IMR-90 (cell line): ENCODE measurements around the gene PRUNE2.

Source experiments
- BHLHE40 ChIP-seq: fragments of 150-350 bp; IDR thresholded peaks from 2 replicates; pipeline ENCODE4 v1.6.1; 2016; ENCODE audit warnings: mild to moderate bottlenecking, low read depth, low read length
- CEBPB ChIP-seq: IDR thresholded peaks from 2 replicates; pipeline ENCODE4 v1.6.1; 2012; ENCODE audit warnings: low read depth, low read length, improper control_type of control experiment
- CTCF ChIP-seq: conservative IDR thresholded peaks from 2 replicates; pipeline ENCODE4 v1.5.1; 2012; ENCODE audit warnings: mild to moderate bottlenecking, low read depth, low read length, improper control_type of control experiment
- MAFK ChIP-seq: IDR thresholded peaks from 2 replicates; pipeline ENCODE4 v1.6.1; 2012; ENCODE audit warnings: low read depth, low read length, improper control_type of control experiment
- MXI1 ChIP-seq: IDR thresholded peaks from 2 replicates; pipeline ENCODE4 v1.6.1; 2012; ENCODE audit warnings: low read depth, mild to moderate bottlenecking, low read length, moderate library complexity, borderline replicate concordance
- NFE2L2 ChIP-seq: fragments of 150-350 bp; IDR thresholded peaks from 2 replicates; pipeline ENCODE4 v1.6.1; 2016; ENCODE audit warnings: low read depth, mild to moderate bottlenecking, low read length
- POLR2A ChIP-seq: IDR thresholded peaks from 2 replicates; pipeline ENCODE4 v1.6.1; 2012; ENCODE audit warnings: mild to moderate bottlenecking, low read depth, low read length
- RAD21 ChIP-seq: IDR thresholded peaks from 2 replicates; pipeline ENCODE4 v1.6.1; 2012; ENCODE audit warnings: low read length, improper control_type of control experiment
- RCOR1 ChIP-seq: IDR thresholded peaks from 2 replicates; pipeline ENCODE4 v1.6.1; 2012; ENCODE audit warnings: mild to moderate bottlenecking, low read length, improper control_type of control experiment; ENCODE audit not compliant: insufficient replicate concordance
- RFX5 ChIP-seq: IDR thresholded peaks from 2 replicates; pipeline ENCODE4 v1.8.0; 2012; ENCODE audit warnings: low read depth, mild to moderate bottlenecking, low read length, moderate library complexity
- SMC3 ChIP-seq: fragments of 150-350 bp; IDR thresholded peaks from 2 replicates; pipeline ENCODE4 v1.6.1; 2016; ENCODE audit warnings: low read depth, mild to moderate bottlenecking, antibody characterized with exemption, low read length, moderate library complexity
- TF ChIP-seq, protein P1 (sequence below): fragments of 150-350 bp; IDR thresholded peaks from 2 replicates; pipeline ENCODE4 v1.6.1; 2016; ENCODE audit warnings: low read depth, mild to moderate bottlenecking, low read length, moderate library complexity, borderline replicate concordance
- TF ChIP-seq, protein P2 (sequence below): fragments of 150-350 bp; IDR thresholded peaks from 2 replicates; pipeline ENCODE4 v1.6.1; 2017; ENCODE audit warnings: mild to moderate bottlenecking, antibody characterized with exemption, low read length, low read depth

- TF ChIP-seq, protein P1, sequence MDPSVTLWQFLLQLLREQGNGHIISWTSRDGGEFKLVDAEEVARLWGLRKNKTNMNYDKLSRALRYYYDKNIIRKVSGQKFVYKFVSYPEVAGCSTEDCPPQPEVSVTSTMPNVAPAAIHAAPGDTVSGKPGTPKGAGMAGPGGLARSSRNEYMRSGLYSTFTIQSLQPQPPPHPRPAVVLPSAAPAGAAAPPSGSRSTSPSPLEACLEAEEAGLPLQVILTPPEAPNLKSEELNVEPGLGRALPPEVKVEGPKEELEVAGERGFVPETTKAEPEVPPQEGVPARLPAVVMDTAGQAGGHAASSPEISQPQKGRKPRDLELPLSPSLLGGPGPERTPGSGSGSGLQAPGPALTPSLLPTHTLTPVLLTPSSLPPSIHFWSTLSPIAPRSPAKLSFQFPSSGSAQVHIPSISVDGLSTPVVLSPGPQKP, result no peak
- TF ChIP-seq CTCF (no peak), RFX5 (no peak), POLR2A (no peak), CEBPB (no peak), RAD21 (no peak), MAFK (no peak), NFE2L2 (no peak), SMC3 (no peak), MXI1 (no peak), BHLHE40 (no peak), RCOR1 (no peak)
- TF ChIP-seq, protein P2, sequence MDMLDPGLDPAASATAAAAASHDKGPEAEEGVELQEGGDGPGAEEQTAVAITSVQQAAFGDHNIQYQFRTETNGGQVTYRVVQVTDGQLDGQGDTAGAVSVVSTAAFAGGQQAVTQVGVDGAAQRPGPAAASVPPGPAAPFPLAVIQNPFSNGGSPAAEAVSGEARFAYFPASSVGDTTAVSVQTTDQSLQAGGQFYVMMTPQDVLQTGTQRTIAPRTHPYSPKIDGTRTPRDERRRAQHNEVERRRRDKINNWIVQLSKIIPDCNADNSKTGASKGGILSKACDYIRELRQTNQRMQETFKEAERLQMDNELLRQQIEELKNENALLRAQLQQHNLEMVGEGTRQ, result no peak
These were observed 32.1 kb downstream of the PRUNE2 start for GRCh38 chr9:76873821-76874220.
